Posterior vena cava (tissue), 2 donors: ENCODE measurements around the gene AP5S1. TPM values are rescaled to one million over a fixed set of nuclear protein-coding genes. Genes with fewer than 3 reads are reported as not detected.

Experiments
- DNase-seq: peaks from one replicate; pipeline ENCODE4 v3.0.0-alpha.2; 2020; ENCODE audit warnings: low spot score
- intact Hi-C, 2 donors: fragments of 100-400 bp; cut with DNase I; formaldehyde crosslinking; loops; one replicate each; pipeline versions ENCODE4 v1.14.1 to v1.14.2; 2022 to 2023
- total RNA-seq, 2 donors: library from RNA; stranded (reverse); fragmentation: NEBNext Ultra II Directional; extraction: Animal tissue kit (Norgen Biotek cat#: 25700); gene quantifications; one replicate each; pipeline ENCODE4 v1.2.1, GENCODE V29; 2021
- donor health status: DM: yes; HTN: yes; CAD: no.
- donor health status: DM: yes; HTN: yes; CAD: no.

Gene AP5S1
- total RNA-seq, 2 donors from 2014 or later: 8.8 to 11.2 TPM

- DNase-seq: no peak
- intact Hi-C loops: no loop called here
Observed at GRCh38 chr20:3865152-3865886, 45.0 kb downstream of the AP5S1 start.

DNA sequence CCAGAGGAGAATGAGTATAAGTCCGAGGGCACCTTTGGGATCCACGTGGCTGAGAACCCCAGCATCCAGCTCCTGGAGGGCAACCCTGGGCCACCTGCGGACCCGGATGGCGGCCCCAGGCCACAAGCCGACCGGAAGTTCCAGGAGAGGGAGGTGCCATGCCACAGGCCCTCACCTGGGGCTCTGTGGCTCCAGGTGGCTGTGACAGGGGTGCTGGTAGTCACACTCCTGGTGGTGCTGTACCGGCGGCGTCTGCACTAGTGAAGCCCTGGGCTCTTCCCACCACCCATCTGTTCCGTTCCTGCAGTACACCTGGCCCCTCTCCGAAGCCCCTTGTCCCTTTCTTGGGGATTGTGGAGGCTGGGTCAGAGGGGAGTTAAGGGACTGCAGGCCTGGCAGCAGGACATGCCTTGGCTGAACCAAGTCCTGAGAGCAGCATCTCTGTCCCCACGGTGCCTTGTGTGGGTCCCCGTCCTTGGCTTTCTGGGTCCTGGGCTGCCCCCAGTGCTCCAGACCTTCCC is 45.6 kb downstream of the AP5S1 start:
- intact Hi-C loops: no loop called here
- DNase-seq: no peak

- DNase-seq: no peak
- intact Hi-C loops: no loop called here
Observed at GRCh38 chr20:3866464-3866863, 46.1 kb downstream of the AP5S1 start.

- no peak for DNase-seq
- intact Hi-C loops: no loop called here
Observed at GRCh38 chr20:3867802-3868201, 47.5 kb downstream of the AP5S1 start.

DNA sequence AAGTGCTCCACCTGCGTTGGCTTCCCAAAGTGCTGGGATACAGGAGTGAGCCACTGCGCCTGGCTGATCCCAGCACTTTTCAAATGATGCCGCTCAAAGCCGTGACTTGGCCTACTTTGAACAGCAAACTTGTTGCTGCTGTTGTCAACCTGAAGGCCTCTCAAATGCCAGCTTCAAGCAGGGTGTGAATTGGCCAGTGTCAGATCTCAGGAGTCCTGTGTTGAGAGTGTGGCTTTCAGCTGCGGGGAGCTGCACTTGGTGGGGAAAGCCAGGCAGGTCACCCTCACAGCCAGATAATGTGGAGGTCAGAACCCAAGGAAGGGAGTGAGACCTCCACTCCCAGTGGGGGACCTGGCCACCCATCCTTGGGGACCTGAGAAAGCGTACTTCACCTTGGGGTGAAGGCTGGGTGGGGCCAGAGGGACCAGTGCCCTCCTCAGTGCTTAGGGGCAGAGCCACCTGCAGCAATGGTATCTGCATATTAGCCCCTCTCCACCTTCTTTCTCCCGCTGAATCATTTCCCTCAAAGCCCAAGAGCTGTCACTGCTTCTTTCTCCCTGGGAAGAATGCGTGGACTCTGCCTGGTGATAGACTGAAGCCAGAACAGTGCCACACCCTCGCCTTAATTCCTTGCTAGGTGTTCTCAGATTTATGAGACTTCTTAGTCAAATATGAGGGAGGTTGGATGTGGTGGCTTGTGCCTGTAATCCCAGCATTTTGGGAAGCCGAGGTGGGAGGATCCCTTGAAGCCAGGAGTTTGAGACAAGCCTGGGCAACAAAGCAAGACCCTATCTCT is 49.7 kb downstream of the AP5S1 start:
- intact Hi-C loops: no loop called here
- DNase-seq: no peak

DNA sequence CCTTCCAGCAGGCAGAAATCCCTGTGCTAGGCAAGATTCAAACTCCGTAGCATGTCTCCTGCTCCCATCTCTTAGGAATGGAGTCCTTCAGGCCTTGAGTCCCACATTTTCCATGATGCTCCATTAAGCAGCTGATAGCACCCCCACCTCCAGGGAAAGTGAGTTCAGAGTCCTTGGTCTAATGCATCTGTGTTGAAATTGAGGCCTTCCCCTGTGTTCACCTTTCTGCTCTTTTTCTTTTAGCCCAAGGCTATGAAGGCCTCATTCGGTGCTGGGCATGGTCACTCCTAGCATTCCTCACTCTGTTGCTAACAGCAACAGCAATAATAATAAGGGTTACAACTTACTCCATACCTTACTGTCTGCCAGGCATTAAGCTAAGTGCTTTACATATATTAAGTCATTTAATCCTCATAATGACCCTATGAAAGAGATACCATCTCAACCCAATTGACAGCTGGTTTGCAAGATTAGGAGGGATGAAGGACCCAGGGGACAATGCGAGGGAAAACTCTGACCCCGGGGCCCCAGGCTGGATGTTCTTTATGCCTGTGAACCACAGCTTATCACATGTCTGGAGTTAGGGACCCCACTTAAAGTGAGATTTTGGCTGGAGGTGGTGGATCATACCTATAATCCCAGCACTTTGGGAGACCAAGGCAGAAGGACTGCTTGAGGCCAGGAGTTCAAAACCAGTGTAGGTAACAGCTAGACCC is 51.4 kb downstream of the AP5S1 start:
- DNase-seq: no peak
- intact Hi-C loops: no loop called here

DNA sequence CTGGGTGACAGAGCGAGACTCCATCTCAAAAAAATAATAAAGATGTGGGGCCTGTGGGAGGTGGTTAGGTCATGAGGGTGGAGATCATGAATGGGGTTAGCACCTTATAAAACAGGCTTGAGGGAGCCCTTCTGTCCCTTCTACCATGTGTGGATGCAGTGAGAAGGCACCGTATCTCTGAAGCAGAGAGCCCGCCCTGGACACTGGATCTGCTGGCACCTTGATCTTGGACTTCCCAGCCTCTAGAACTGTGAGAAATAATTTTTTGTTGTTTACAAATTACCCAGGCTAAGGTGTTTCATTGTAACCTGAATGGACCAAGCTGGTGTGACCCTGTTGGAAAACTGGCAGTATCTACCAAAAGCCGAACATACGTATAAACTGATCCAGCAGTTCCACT is 53.2 kb downstream of the AP5S1 start:
- intact Hi-C loops: no loop called here
- no peak for DNase-seq

DNA sequence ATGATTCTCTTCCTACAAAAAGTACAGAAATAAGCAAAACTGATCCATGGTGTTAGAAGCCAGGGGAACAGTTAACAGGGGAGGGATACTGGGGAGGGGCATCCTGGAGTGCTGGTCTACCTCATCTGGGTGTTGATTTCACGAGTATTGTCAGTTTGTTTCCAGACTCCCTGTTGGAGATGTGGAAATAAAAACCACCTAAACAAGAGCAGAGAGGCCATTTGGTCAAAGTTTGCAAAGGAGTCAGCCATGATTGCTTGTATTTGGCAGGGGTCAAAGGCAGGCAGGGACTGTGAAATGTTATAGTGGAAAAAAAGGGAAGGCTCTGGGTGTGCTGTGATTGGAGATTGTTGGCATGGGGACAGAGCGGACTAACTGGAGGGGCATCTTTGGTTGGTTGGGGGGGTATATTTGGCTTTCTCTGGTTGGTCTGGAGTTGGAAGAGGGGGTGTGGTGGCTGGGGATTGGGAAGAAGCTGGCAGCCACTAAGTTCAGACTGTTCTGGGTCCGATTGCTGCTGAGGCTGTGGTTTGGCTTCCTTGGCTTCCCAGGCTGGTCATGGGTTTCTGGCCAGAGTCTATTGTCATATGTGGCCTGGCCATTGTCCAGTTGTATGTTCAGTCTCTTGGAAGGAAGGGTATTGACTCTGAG is 54.0 kb downstream of the AP5S1 start:
- no peak for DNase-seq
- intact Hi-C loops: no loop called here

DNA sequence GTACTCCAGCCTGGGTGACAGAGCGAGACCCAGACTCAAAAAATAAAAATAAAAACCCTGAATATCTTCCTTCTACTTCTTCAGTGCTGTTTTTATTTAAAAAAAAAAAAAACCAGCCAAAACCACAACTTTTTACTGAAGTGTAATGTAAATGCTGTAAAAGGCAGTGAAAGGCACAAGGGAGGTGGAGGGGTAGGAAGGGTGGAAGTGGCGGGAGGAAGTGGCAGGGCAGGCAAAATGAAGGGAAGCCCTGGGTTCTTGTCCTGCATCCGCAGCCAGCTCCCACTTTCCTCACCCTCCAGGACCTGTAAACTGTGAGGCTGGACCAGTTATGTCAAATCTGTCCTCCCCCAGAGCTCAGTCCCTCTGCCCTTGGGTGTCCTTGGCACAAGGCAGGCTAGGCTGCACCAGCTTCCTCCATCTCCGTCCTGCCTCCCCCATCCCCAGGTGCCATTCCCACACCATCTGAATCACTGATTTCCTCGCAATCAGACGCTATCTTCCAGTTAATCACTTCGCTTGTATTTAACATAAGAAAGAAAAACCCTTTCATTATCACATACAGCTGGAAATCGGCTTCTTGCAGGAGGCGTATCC is 55.1 kb downstream of the AP5S1 start:
- no peak for DNase-seq
- intact Hi-C loops: no loop called here

- intact Hi-C loops: no loop called here
Observed at GRCh38 chr20:3876000-3876399, 55.7 kb downstream of the AP5S1 start.

GRCh38 chr20:3876676-3877075 is 56.3 kb downstream of the AP5S1 start:
- intact Hi-C loops: no loop called here
- no peak for DNase-seq

More at GRCh38 chr20:3876000-3876399, 55.7 kb downstream of the AP5S1 start:
- no peak for DNase-seq

Other genes with a start within 250 kb of the AP5S1 start
- not detected for gene GFRA4, start 157.1 kb upstream of the AP5S1 start, total RNA-seq
- 10 to 100 TPM; 52.0 to 70.3 TPM for gene ADAM33, start 138.5 kb upstream of the AP5S1 start, total RNA-seq
- gene SIGLEC1, start 107.9 kb upstream of the AP5S1 start, total RNA-seq: 10 to 100 TPM; 12.6 to 41.1 TPM
- 10 to 100 TPM; 18.0 to 18.5 TPM for gene HSPA12B, start 87.9 kb upstream of the AP5S1 start, total RNA-seq
- gene ADISSP, start 52.8 kb upstream of the AP5S1 start, total RNA-seq: 10 to 100 TPM; 14.6 to 20.2 TPM
- gene SPEF1, start 39.1 kb upstream of the AP5S1 start, total RNA-seq: not detected
- 100 to 1,000 TPM in 1 of 2 donors, 10 to 100 TPM in 1; 97.4 to 119 TPM for gene CENPB, start 33.8 kb upstream of the AP5S1 start, total RNA-seq
- gene CDC25B, start 24.2 kb upstream of the AP5S1 start, total RNA-seq: 10 to 100 TPM; 24.0 to 24.2 TPM
- gene MAVS, start 26.3 kb downstream of the AP5S1 start, total RNA-seq: 10 to 100 TPM; 26.2 to 27.1 TPM
- gene PANK2, start 68.8 kb downstream of the AP5S1 start, total RNA-seq: 10 to 100 TPM; 27.0 to 31.5 TPM
- 10 to 100 TPM; 14.3 to 16.2 TPM for gene RNF24, start 195.0 kb downstream of the AP5S1 start, total RNA-seq